ENCODE measurements around the gene AGMO.

The AGMO gene

DNA sequence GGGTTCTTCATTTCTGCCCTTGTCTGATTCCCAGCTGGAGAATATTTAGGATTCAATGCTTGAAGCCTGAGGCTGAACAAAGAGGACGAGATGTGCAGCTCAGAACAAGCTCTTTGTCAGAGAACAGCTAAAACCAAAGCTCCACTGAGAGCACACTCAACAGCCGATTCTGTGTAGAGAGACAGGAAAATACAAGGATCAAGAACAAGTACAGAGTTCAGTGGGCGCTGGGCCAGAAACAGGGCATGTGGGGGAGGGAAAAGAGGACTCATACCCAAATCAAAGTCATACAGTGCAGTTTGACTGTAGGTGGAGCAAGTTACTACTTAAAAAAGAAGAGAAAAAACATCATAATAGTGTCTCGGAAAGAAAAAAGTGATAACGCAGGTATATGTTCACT is at the start of gene AGMO:
TSS of gene AGMO (minus strand) at position 181 of the 400 bp plus-strand sequence.
- no peak for DNase-seq (ENCODE audit: low read depth)
- TF ChIP-seq, protein P1, sequence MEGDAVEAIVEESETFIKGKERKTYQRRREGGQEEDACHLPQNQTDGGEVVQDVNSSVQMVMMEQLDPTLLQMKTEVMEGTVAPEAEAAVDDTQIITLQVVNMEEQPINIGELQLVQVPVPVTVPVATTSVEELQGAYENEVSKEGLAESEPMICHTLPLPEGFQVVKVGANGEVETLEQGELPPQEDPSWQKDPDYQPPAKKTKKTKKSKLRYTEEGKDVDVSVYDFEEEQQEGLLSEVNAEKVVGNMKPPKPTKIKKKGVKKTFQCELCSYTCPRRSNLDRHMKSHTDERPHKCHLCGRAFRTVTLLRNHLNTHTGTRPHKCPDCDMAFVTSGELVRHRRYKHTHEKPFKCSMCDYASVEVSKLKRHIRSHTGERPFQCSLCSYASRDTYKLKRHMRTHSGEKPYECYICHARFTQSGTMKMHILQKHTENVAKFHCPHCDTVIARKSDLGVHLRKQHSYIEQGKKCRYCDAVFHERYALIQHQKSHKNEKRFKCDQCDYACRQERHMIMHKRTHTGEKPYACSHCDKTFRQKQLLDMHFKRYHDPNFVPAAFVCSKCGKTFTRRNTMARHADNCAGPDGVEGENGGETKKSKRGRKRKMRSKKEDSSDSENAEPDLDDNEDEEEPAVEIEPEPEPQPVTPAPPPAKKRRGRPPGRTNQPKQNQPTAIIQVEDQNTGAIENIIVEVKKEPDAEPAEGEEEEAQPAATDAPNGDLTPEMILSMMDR (IDR thresholded peaks at IDR 0.05; ENCODE audit: low read depth, low read length, missing control alignments): no peak
- no peak within 1 kb of the TSS for H3K4me3 ChIP-seq (ENCODE audit: low read depth, low read length)

GRCh38 chr7:15610503-15610902 is 48.7 kb upstream of the AGMO start:
- H3K4me3 ChIP-seq (ENCODE audit: low read depth, low read length): no peak overlapping the region
- no peak for DNase-seq (ENCODE audit: low read depth)
- TF ChIP-seq, protein P1 (IDR thresholded peaks at IDR 0.05; ENCODE audit: low read depth, low read length, missing control alignments): no peak

DNA sequence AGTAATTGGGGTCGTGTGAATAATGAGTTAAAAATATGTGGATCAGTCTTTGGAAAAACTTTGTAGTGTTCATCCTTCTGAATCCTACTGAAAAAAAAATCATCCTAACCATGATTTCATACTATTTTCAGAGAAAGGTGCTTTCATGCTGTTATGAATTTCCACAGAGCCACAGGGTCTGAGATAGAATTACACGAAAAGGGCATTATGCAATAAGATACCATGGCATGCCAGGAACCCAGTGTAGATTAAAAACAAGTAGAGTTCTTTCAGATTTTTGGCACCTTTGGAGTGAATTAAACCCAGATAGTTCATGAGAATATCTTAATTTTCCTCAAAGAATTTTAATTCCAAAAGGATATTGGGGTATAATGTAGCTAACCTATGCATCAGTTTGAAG is 47.5 kb upstream of the AGMO start:
- no peak overlapping the region for H3K4me3 ChIP-seq (ENCODE audit: low read depth, low read length)
- TF ChIP-seq, protein P1 (IDR thresholded peaks at IDR 0.05; ENCODE audit: low read depth, low read length, missing control alignments): no peak
- DNase-seq (ENCODE audit: low read depth): no peak

- no peak overlapping the region for H3K4me3 ChIP-seq (ENCODE audit: low read depth, low read length)
- TF ChIP-seq, protein P1 (IDR thresholded peaks at IDR 0.05; ENCODE audit: low read depth, low read length, missing control alignments): no peak
- DNase-seq (ENCODE audit: low read depth): no peak
Observed at GRCh38 chr7:15607529-15608210, 45.9 kb upstream of the AGMO start.

DNA sequence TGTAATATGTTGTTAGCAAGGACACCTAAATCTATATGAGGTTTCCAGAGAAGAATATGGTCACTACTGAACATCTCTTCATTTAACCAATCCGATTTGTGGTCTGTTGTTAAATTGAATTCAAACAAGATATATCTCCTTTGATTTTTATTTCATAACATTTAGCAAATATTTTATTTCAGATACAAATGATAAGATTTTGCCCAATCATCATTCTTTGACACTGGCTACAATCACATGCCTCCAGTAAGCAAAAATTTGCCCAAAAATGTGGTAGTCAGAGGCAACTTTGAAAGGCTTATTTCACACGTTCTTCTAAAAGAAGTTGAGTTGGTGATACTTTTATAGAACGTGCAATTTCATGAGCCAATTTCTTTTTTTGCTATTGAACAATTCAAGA is 44.7 kb upstream of the AGMO start:
- TF ChIP-seq, protein P1 (IDR thresholded peaks at IDR 0.05; ENCODE audit: low read depth, low read length, missing control alignments): no peak
- DNase-seq (ENCODE audit: low read depth): no peak
- H3K4me3 ChIP-seq (ENCODE audit: low read depth, low read length): no peak overlapping the region

GRCh38 chr7:15604166-15604565 is 42.4 kb upstream of the AGMO start:
- DNase-seq (ENCODE audit: low read depth): no peak
- no peak overlapping the region for H3K4me3 ChIP-seq (ENCODE audit: low read depth, low read length)
- TF ChIP-seq, protein P1 (IDR thresholded peaks at IDR 0.05; ENCODE audit: low read depth, low read length, missing control alignments): no peak

DNA sequence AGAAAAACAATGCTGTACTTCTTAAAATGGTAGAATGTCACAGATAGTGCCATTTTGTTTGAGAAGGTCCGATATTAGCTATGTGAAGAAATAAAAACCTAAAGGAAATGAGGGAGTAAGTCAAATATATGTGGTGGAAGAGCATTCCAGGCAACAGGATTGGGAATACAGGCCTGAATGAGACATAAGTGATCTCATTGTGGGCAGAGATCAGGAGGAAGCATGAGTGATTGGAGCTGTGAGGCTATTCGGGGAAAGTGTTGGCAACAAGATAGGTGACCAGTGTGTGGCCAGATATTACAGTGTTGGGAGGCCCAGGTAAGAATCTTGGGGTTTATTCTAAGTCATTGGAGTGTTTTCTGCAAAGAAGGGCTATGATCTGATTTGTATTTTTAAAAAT is 41.3 kb upstream of the AGMO start:
- no peak overlapping the region for H3K4me3 ChIP-seq (ENCODE audit: low read depth, low read length)
- DNase-seq (ENCODE audit: low read depth): no peak
- TF ChIP-seq, protein P1 (IDR thresholded peaks at IDR 0.05; ENCODE audit: low read depth, low read length, missing control alignments): no peak

All from GM12864 (cell line).